Chondrocyte (in vitro differentiated cells): ENCODE results near the gene SAFB. TPM values are rescaled to one million over a fixed set of nuclear protein-coding genes. Genes with fewer than 3 reads are reported as not detected.
A peak's percentile ranks its signal among the peaks of the same experiment; 100 is the strongest.

Experiments
- DNase-seq: peaks from one replicate; pipeline ENCODE4 v3.0.0; 2021; ENCODE audit warnings: mixed read lengths, low spot score
- H3K27ac Mint-ChIP-seq: one replicate; pipeline ENCODE4 v1.8.0; 2021; ENCODE audit warnings: mild to moderate bottlenecking, moderate library complexity, mixed read lengths; ENCODE audit not compliant: unreplicated experiment
- H3K27me3 Mint-ChIP-seq: 2 replicates; pipeline ENCODE4 v1.8.0; 2021; ENCODE audit warnings: low read depth, mixed read lengths
- H3K36me3 Mint-ChIP-seq: 2 replicates; pipeline ENCODE4 v1.8.0; 2021; ENCODE audit warnings: low read depth, mixed read lengths
- H3K4me1 Mint-ChIP-seq: 2 replicates; pipeline ENCODE4 v1.8.0; 2021; ENCODE audit warnings: low read depth, mild to moderate bottlenecking, mixed read lengths
- H3K4me3 Mint-ChIP-seq: one replicate; pipeline ENCODE4 v1.8.0; 2021; ENCODE audit warnings: mild to moderate bottlenecking, moderate library complexity, mixed read lengths; ENCODE audit not compliant: unreplicated experiment
- H3K9me3 Mint-ChIP-seq: 2 replicates; pipeline ENCODE4 v1.8.0; 2021; ENCODE audit warnings: low read depth, mixed read lengths
- total RNA-seq: library from RNA; stranded (reverse); gene quantifications from 3 replicates; pipeline ENCODE4 v1.2.1, GENCODE V29; 2021
- TF ChIP-seq, protein P1 (sequence below): fragments of 200-600 bp; sonication (generic); IDR thresholded peaks from 2 replicates; pipeline ENCODE4 v1.5.0; 2021; ENCODE audit warnings: antibody characterized with exemption, mild to moderate bottlenecking, moderate library complexity

SAFB gene
- total RNA-seq, 1 donor from 2014 or later, result 58.3 TPM

DNA sequence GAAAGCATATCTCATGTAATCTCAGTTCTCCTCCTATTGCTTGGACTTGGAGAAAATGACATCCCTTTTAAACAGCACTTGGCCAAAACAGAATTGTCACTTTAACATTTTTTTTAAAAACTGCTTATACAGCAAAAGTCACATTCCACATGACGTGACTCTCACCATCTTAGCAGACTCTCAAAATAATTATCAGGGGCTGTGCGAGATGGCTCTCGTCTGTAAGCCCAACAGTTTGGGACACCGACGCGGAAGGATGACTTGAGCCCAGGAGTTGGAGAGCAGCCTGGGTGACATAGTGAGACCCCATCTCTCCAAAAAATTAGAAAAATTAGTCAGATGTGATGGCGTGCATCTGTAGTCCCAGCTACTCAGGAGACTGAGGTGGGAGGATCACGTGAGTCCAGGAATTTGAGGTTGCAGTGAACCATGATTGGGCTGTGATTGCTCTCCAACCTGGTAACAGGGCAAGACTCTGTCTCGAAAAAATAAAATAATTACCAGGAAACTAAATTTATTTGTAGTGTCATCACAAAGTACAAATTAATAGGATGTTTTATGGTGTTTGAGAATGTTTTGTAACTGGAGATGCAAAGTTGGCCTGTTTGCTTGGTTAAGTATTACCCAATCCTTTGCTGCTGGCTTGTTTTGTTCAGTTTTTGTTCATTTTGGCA lies 8.8 kb downstream of the SAFB start:
- H3K4me3 Mint-ChIP-seq, result no peak overlapping the region

DNA sequence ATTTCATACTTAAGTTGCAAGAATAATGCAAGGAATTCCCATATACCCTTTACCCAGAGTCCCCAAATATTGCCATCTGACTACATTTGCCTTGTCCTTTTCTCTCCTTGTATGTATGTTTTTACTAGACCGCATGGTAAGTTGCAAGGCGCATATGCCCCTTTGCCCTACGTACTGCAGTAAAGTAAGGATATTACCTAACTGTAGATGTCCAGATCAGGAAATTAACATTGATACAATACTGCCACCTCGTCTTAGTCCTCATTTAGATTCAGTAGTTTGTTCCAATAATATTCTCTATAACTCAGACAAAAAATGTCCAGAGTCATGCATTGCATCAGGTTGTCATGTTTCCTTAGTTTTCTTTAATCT lies 9.3 kb downstream of the SAFB start:
- Mint-ChIP-seq H3K27me3 (no peaks in the 10 kb centered on the region), H3K4me3 (no peak overlapping the region), H3K27ac (no peak overlapping the region), H3K4me1 (peaks cover 32% of the 10 kb centered on the region), H3K36me3 (peaks cover 9% of the 10 kb centered on the region), H3K9me3 (no peaks in the 10 kb centered on the region)
- TF ChIP-seq, protein P1, sequence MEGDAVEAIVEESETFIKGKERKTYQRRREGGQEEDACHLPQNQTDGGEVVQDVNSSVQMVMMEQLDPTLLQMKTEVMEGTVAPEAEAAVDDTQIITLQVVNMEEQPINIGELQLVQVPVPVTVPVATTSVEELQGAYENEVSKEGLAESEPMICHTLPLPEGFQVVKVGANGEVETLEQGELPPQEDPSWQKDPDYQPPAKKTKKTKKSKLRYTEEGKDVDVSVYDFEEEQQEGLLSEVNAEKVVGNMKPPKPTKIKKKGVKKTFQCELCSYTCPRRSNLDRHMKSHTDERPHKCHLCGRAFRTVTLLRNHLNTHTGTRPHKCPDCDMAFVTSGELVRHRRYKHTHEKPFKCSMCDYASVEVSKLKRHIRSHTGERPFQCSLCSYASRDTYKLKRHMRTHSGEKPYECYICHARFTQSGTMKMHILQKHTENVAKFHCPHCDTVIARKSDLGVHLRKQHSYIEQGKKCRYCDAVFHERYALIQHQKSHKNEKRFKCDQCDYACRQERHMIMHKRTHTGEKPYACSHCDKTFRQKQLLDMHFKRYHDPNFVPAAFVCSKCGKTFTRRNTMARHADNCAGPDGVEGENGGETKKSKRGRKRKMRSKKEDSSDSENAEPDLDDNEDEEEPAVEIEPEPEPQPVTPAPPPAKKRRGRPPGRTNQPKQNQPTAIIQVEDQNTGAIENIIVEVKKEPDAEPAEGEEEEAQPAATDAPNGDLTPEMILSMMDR, result no peak
- DNase-seq, result no peak

More for the DNA sequence above, 8.8 kb downstream of the SAFB start:
- peak overlapping the region; percentile 6 for H3K27ac Mint-ChIP-seq
- peaks cover 9% of the 10 kb centered on the region for H3K36me3 Mint-ChIP-seq
- H3K4me1 Mint-ChIP-seq, result peaks cover 33% of the 10 kb centered on the region
- TF ChIP-seq, protein P1, result no peak
- no peak for DNase-seq
- no peaks in the 10 kb centered on the region for H3K27me3 Mint-ChIP-seq
- H3K9me3 Mint-ChIP-seq, result no peaks in the 10 kb centered on the region

DNA sequence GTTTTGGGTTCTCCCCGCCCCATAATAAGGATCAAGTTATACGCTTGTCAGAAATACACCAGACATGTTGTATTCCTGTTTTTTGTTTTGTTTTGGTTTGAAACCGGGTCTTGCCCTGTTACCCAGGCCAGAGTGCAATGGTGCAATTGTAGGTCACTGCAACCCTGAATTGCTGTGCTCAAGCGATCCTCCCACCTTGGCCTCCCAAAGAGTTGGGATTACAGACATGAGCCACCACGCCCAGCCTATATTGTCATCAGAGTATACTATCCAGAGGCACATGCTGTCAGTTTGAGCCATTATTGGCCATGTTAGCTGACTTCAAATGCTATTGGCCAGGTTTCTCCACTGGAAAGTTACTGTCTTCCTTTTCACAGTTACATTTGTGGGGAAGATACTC lies 9.8 kb downstream of the SAFB start:
- H3K4me3 Mint-ChIP-seq, result no peak overlapping the region
- H3K27ac Mint-ChIP-seq, result peak overlapping the region; percentile 57
- TF ChIP-seq, protein P1, result no peak
- peaks cover 5% of the 10 kb centered on the region for H3K36me3 Mint-ChIP-seq
- DNase-seq, result no peak
- H3K27me3 Mint-ChIP-seq, result no peaks in the 10 kb centered on the region
- H3K9me3 Mint-ChIP-seq, result no peaks in the 10 kb centered on the region
- peaks cover 32% of the 10 kb centered on the region for H3K4me1 Mint-ChIP-seq

DNA sequence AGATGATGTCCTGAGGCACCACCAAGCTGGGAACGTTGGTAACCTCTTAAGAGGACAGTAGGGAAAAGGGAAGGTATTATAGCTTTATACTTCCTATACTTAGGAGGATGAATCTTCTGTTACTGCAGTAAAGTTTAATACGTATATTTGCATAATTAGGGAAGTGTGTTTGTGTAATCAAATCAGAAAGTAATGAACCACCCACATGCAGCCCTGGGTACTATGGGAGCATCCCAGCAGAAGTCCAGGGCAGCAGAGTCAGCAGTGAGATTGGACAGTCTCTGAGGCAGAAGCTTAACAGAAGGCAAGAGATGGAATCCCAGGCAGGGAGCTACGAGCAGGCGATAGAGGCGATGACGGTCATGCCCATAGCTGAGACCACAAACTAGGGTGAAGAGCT lies 12.5 kb downstream of the SAFB start:
- no peak overlapping the region for H3K4me3 Mint-ChIP-seq
- H3K36me3 Mint-ChIP-seq, result no peaks in the 10 kb centered on the region
- H3K9me3 Mint-ChIP-seq, result no peaks in the 10 kb centered on the region
- peak overlapping the region; percentile 3 for H3K27ac Mint-ChIP-seq
- TF ChIP-seq, protein P1, result no peak
- peaks cover 34% of the 10 kb centered on the region for H3K4me1 Mint-ChIP-seq
- no peaks in the 10 kb centered on the region for H3K27me3 Mint-ChIP-seq
- DNase-seq, result no peak

DNA sequence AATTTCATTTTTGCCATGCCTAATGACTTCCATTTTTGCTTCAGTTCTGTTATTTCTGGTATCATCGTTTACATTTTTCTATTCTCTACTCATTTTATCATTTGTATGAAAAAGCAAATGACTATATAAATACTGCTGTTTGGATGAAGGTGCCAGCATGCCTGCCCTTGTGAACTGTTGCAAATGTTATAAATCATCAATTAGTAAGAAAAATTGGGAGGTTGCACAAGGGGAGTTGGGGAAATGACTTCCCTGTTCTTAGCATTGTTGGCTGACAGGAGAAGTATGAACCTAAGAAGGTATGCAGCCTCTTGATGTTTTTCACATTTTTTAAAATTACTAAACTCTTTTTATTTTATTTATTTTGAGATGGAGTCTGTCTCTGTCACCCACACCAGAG lies 15.1 kb downstream of the SAFB start:
- Mint-ChIP-seq H3K36me3 (peaks cover 7% of the 10 kb centered on the region), H3K27ac (no peak overlapping the region), H3K4me3 (no peak overlapping the region), H3K4me1 (peaks cover 16% of the 10 kb centered on the region), H3K9me3 (no peaks in the 10 kb centered on the region), H3K27me3 (no peaks in the 10 kb centered on the region)
- TF ChIP-seq, protein P1, result no peak
- DNase-seq, result no peak
